GM12801 (cell line): ENCODE results near the gene SPACA7.

Source experiments
- TF ChIP-seq, protein P1 (sequence below): IDR thresholded peaks from one replicate; pipeline ENCODE4 v1.5.1; 2011; ENCODE audit warnings: control low read depth; ENCODE audit not compliant: insufficient read length; ENCODE audit errors: extremely low read depth

SPACA7 gene

DNA sequence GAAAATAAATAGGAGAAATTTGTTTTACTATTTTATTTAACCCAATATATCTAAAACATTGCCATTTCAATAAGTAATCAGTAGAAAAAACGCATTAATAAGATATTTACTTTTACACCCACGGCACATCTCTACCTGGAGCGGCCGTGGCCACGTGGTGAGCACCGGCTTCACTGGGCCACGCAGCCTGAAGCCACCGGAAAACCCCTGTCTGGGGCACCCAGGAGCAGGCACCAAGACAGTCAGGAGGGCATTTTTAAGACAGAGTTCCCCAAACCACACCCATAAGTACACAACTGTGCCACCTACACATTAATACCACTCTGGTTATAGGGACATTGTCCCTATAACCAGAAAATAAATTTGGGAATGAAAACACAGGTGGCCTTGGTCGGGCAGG, 80.9 kb downstream of the SPACA7 start:
- TF ChIP-seq, protein P1, sequence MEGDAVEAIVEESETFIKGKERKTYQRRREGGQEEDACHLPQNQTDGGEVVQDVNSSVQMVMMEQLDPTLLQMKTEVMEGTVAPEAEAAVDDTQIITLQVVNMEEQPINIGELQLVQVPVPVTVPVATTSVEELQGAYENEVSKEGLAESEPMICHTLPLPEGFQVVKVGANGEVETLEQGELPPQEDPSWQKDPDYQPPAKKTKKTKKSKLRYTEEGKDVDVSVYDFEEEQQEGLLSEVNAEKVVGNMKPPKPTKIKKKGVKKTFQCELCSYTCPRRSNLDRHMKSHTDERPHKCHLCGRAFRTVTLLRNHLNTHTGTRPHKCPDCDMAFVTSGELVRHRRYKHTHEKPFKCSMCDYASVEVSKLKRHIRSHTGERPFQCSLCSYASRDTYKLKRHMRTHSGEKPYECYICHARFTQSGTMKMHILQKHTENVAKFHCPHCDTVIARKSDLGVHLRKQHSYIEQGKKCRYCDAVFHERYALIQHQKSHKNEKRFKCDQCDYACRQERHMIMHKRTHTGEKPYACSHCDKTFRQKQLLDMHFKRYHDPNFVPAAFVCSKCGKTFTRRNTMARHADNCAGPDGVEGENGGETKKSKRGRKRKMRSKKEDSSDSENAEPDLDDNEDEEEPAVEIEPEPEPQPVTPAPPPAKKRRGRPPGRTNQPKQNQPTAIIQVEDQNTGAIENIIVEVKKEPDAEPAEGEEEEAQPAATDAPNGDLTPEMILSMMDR = no peak

DNA sequence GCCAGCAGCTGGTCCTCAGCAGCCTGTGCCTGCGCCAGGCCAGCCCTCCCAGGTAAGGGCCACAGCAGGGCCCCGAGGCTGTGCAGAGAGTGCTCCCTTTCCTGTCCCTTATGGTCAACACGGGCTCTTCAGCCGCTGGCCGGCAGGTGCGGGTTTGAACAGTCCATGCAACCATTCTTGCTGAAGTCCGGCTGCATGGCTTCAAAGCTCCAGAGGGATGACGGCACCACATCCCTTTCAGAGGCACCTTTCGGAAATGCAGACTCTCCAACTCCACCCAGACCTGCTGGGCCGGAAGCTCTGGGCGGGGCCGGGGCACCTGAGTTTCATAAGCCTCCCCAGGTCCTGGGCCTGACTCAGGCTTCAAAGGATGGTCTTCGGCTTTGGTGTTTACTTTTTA, 81.3 kb downstream of the SPACA7 start:
- TF ChIP-seq, protein P1 = no peak

DNA sequence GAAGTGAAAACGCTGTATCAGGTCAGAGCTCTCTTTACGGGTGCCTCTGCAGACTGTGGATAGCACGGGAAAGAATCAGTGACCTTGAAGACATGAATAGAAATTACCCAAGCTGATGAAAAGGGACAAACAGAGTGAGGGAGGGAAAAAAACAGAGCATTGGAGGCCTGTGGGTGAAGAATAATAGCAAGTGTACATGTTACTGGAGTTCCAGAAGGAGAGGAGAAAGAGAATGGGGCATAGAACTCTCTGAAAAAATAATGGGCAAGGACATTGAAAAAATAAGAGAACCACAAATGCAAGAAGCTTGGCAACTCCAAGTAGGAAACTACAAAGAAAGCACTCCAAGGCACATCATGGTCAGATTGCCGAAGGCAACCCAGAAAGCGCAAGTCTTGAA, 86.3 kb downstream of the SPACA7 start:
- TF ChIP-seq, protein P1 = no peak

DNA sequence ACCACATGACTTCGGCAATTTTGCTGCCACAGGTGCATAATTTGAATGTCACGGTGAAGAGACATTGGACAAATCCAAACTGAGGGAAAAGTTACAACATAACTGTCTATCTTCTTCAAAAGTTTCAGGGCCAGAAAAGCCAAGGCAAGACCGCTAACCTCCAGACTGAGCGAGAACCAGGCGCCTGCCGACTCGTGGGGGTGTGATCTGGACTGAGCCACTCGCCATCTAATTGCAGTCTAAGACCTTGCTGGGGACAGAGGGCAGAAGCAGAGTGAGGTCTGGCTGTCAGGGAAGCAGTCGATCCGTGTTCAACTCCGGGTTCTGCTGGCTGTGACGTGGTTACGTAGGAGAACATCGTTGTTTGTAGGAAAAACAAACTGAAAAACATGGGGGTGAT, 88.6 kb downstream of the SPACA7 start:
- TF ChIP-seq, protein P1 = no peak

DNA sequence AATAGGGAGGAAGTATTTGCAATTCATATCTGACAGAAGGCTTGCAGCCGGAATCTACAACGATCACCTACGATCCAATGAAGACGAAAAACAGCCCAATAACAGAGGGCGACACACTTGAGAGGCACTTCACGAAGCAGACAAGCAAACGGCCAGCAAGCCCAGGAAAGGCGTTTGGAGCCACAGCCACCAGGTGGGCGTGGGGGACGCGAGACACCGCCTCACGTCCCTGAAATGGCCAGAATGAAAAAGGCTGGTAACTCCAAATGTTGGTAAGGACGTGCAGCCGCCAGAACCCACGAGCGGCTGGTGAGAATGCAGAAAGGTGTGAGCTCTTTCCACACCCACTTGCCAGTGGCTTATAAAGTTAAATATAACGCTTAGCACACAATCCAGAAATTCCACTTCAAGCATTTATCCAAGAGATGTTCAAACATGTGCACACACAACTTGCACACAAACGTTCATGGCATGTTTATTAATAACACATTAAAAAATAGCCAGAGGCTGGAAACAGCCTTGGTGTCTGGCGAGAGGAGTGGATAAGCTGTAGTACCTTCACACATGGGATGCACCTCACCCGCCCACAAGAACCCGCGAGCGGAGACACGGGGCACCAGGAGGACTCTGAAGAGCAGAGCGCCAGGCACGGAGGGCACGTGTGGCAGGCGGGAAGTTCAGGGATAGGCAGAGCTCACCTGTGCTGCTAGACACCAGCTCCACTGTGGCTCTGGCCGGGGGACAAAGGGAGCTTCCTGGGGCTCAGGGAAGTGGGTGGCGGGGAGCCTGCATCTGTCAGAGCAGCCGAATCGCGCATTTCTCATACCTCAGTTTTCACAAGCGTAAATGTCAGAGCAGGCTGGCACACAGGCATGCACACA, 89.3 kb downstream of the SPACA7 start:
- TF ChIP-seq, protein P1 = no peak

DNA sequence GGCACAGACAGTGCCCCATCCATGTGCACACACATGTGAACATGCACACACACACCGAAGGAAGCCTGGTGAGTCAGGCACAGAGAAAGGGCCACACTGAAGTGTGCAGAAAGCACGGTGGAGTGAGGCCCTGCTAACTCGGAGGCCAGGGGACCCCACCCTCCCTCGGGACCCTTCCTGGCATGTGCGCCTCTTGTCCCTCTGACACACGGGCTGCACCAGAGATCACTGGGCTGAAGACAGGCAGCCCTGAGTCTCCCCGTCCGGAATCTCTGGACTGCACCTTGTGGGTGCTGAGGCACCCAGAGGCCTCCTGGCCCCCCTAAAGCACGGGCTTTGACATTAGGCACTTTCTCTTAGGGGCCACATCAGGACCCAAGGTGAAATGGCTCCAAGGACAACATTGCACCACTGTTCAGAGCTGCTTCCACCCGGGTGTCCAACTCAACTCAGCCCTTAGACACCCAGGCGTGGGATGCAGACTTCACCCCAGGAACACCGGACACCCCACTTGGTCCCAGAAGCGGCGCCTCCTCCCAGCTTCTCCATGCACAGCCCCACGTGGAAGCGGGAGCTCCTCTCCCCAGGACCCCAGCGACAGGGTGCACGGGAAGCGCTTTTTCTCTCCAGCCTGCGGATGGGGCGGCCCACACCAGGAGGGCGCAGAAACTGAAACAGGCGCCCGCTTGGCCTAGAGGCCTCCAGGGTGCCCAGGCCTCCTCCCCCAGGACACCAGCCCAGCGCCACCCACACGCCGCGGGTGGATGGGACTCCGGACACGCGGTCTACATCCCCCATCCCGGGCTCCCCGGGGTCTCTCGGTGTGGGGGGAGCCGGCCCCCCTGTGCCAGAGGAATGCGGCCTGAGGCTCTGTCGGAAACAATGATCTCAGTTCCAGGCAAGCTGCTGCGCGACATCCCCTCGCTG, 90.2 kb downstream of the SPACA7 start:
- TF ChIP-seq, protein P1 = no peak

DNA sequence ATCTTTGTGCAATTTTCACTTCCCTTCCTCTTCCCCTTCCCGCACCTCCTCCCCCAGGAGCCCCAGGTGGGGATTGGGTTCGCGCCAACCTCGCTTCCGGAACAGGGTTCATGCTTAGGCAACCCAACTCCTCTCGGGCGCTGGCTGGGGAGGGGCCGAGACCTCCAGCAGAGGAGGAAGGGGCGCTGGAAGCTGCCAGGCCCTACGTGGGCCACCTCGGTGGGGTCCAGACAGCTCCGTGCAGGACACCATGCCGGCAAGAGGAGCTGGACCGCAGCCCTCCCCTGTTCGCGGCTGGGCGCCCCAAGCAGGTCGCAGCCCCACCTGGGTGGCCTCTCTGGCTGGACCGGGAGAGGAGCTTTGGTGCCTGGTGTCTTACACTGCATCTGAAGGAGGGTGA, 91.1 kb downstream of the SPACA7 start:
- TF ChIP-seq, protein P1 = no peak
